T47D (cell line): ENCODE measurements around the gene C11orf97.
A peak's percentile ranks its signal among the peaks of the same experiment; 100 is the strongest.

Source experiments
- DNase-seq, 2 experiments: peaks; one replicate each; pipeline versions ENCODE4 v3.0.0 to v3.0.0-alpha.2; 2011 to 2012; ENCODE audit warnings: low read depth in 1 of 2, low spot score in 1 of 2
- JUND ChIP-seq: IDR thresholded peaks from 2 replicates; pipeline ENCODE4 v1.6.1; 2012; ENCODE audit warnings: low read depth
- in situ Hi-C: cut with HindIII; loops from 2 replicates; pipeline ENCODE4 v1.10.0; 2016; ENCODE audit warnings: low sequenced_read_pairs, low pct_unique_long_range_greater_than_20kb

C11orf97 gene

GRCh38 chr11:94533696-94534630 is 21.7 kb downstream of the C11orf97 start:
- in situ Hi-C loops, result no loop called here
- no peak for TF ChIP-seq JUND
- DNase-seq, result no peak

GRCh38 chr11:94536386-94536785 is 24.1 kb downstream of the C11orf97 start:
- TF ChIP-seq JUND, result no peak
- DNase-seq, result no peak
- in situ Hi-C loops, result no loop called here

- no peak for DNase-seq
- in situ Hi-C loops, result no loop called here
- TF ChIP-seq JUND, result no peak
Measured at GRCh38 chr11:94537031-94537600, 24.9 kb downstream of the C11orf97 start.

- in situ Hi-C loops, result no loop called here
- TF ChIP-seq JUND, result no peak
- peak in 1 of 2 experiments; percentile 42 for DNase-seq
Measured at GRCh38 chr11:94539420-94539819, 27.2 kb downstream of the C11orf97 start.

- in situ Hi-C loops, result no loop called here
- TF ChIP-seq JUND, result no peak
- DNase-seq, result peak; percentile 95
Measured at GRCh38 chr11:94543695-94544645, 31.7 kb downstream of the C11orf97 start, which contains the start of gene FUT4. TSS of gene FUT4 (plus strand) at chr11:94543921. CDS start at chr11:94544134, 213 bp downstream.

GRCh38 chr11:94544646-94545263 is 32.5 kb downstream of the C11orf97 start:
- in situ Hi-C loops, result no loop called here
- DNase-seq, result no peak
- no peak for TF ChIP-seq JUND

- in situ Hi-C loops, result no loop called here
- TF ChIP-seq JUND, result no peak
- DNase-seq, result no peak
Measured at GRCh38 chr11:94545264-94546161, 33.3 kb downstream of the C11orf97 start.

GRCh38 chr11:94546162-94546470 is 33.9 kb downstream of the C11orf97 start:
- in situ Hi-C loops, result no loop called here
- no peak for TF ChIP-seq JUND

GRCh38 chr11:94546886-94547285 is 34.6 kb downstream of the C11orf97 start:
- DNase-seq, result no peak
- no peak for TF ChIP-seq JUND
- in situ Hi-C loops, result no loop called here

More at GRCh38 chr11:94546162-94546470, 33.9 kb downstream of the C11orf97 start:
- no peak for DNase-seq

GRCh38 chr11:94549146-94549545 is 36.9 kb downstream of the C11orf97 start:
- no peak for DNase-seq
- no peak for TF ChIP-seq JUND
- in situ Hi-C loops, result no loop called here

- in situ Hi-C loops, result no loop called here
- DNase-seq, result no peak
- no peak for TF ChIP-seq JUND
Measured at GRCh38 chr11:94550513-94550912, 38.3 kb downstream of the C11orf97 start.
